CD4-positive, alpha-beta memory T cell (primary cell): ENCODE data around the gene IFNLR1. TPM values are rescaled to one million over a fixed set of nuclear protein-coding genes. Genes with fewer than 3 reads are reported as not detected.

Experiments used
- CTCF ChIA-PET: fragments of 350-600 bp; sonication (Branson Sonifier 250); formaldehyde crosslinking; loops from one replicate; lab custom pipeline; 2021; ENCODE audit warnings: inconsistent platforms; ENCODE audit not compliant: partially characterized antibody; lab: Charles Lee
- POLR2A ChIA-PET: fragments of 350-600 bp; sonication (Branson Sonifier 250); formaldehyde crosslinking; loops from one replicate; lab custom pipeline; 2021; ENCODE audit not compliant: partially characterized antibody; lab: Charles Lee
- DNase-seq, 5 donors: peaks; one replicate each; pipeline versions ENCODE4 v3.0.0 to v3.0.0-alpha.2; 2020 to 2022; ENCODE audit warnings: mixed read lengths in 1 of 5
- H3K27ac ChIP-seq: one replicate; pipeline ENCODE4 v1.7.0; 2013; ENCODE audit warnings: low read depth, low read length
- H3K27me3 ChIP-seq: 2 replicates; pipeline ENCODE4 v1.7.0; 2013; ENCODE audit warnings: mild to moderate bottlenecking, low read length, moderate library complexity; ENCODE audit not compliant: insufficient read depth
- H3K36me3 ChIP-seq: 2 replicates; pipeline ENCODE4 v1.7.0; 2013; ENCODE audit warnings: mild to moderate bottlenecking, low read length, moderate library complexity; ENCODE audit not compliant: insufficient read depth
- H3K4me1 ChIP-seq: 2 replicates; pipeline ENCODE4 v1.7.0; 2013; ENCODE audit warnings: mild to moderate bottlenecking, low read length, moderate library complexity; ENCODE audit not compliant: insufficient read depth
- H3K4me3 ChIP-seq, 2 donors: one replicate each; pipeline ENCODE4 v1.7.0; 2013; ENCODE audit warnings: low read length in 2 of 2, mild to moderate bottlenecking in 1 of 2
- H3K9me3 ChIP-seq, 2 donors: one replicate each; pipeline ENCODE4 v1.7.0; 2013; ENCODE audit warnings: low read length in 2 of 2, control low read depth in 1 of 2; ENCODE audit not compliant: control insufficient read depth in 1 of 2
- H3K27ac Mint-ChIP-seq, 7 donors: one replicate each; pipeline ENCODE4 v1.8.0; 2020 to 2021; ENCODE audit warnings: mixed read lengths in 7 of 7, mild to moderate bottlenecking in 6 of 7, inconsistent platforms in 3 of 7, moderate library complexity in 3 of 7
- H3K27me3 Mint-ChIP-seq, 2 donors: one replicate each; pipeline ENCODE4 v1.8.0; 2020 to 2021; ENCODE audit warnings: mixed read lengths in 2 of 2
- H3K36me3 Mint-ChIP-seq, 2 donors: one replicate each; pipeline ENCODE4 v1.8.0; 2020 to 2021; ENCODE audit warnings: mixed read lengths in 2 of 2, inconsistent platforms in 1 of 2, mild to moderate bottlenecking in 1 of 2
- H3K4me1 Mint-ChIP-seq, 4 donors: one replicate each; pipeline ENCODE4 v1.8.0; 2020 to 2021; ENCODE audit warnings: mixed read lengths in 4 of 4, mild to moderate bottlenecking in 1 of 4
- H3K4me3 Mint-ChIP-seq, 8 donors: one replicate each; pipeline ENCODE4 v1.8.0; 2020 to 2021; ENCODE audit warnings: mixed read lengths in 8 of 8, mild to moderate bottlenecking in 7 of 8, moderate library complexity in 6 of 8, inconsistent platforms in 3 of 8
- H3K9me3 Mint-ChIP-seq, 8 donors: one replicate each; pipeline ENCODE4 v1.8.0; 2020 to 2021; ENCODE audit warnings: mixed read lengths in 8 of 8, mild to moderate bottlenecking in 5 of 8, inconsistent platforms in 3 of 8, moderate library complexity in 1 of 8
- intact Hi-C: fragments of 100-400 bp; cut with micrococcal nuclease; formaldehyde crosslinking; loops from one replicate; pipeline ENCODE4 v1.15.1; 2023
- polyA plus RNA-seq, 2 donors: library from polyadenylated mRNA; unstranded; fragments of 300-500 nt; fragmentation: Illumina TruSeq; gene quantifications; one replicate each; pipeline ENCODE4 v1.2.3, GENCODE V29; 2021
- total RNA-seq, 2 experiments: library from RNA; stranded (reverse); gene quantifications; one replicate each; pipeline ENCODE4 v1.2.3, GENCODE V29; 2021

The IFNLR1 gene
- total and polyA plus RNA-seq, 4 experiments from 2014 or later: 0.88 to 4.5 (median 2.0) TPM

- H3K27ac ChIP-seq: no peak overlapping the region
- H3K4me1 Mint-ChIP-seq: no peaks in the 10 kb centered on the region
- ChIA-PET CTCF (no interaction called here), POLR2A (no interaction called here)
- no peaks in the 10 kb centered on the region for H3K27me3 ChIP-seq
- H3K4me3 ChIP-seq: no peak overlapping the region
- H3K4me1 ChIP-seq: no peaks in the 10 kb centered on the region
- intact Hi-C loops: no loop called here
- peaks cover 0 to 3% (median 2%) of the 10 kb centered on the region in 8 donors for H3K9me3 Mint-ChIP-seq
- H3K36me3 ChIP-seq: no peaks in the 10 kb centered on the region
- no peak overlapping the region for H3K27ac Mint-ChIP-seq
- H3K4me3 Mint-ChIP-seq: no peak overlapping the region
- DNase-seq: no peak
- H3K27me3 Mint-ChIP-seq: peaks cover 0 to 9% of the 10 kb centered on the region in 2 donors
- H3K9me3 ChIP-seq: no peaks in the 10 kb centered on the region
- H3K36me3 Mint-ChIP-seq: peaks cover 0 to 1% of the 10 kb centered on the region in 2 donors
These were observed 50.0 kb downstream of the IFNLR1 start for GRCh38 chr1:24136956-24137539.

- H3K36me3 ChIP-seq: no peaks in the 10 kb centered on the region
- H3K4me3 ChIP-seq: no peak overlapping the region
- POLR2A ChIA-PET: no interaction called here
- no peak overlapping the region for H3K27ac ChIP-seq
- H3K9me3 ChIP-seq: no peaks in the 10 kb centered on the region
- DNase-seq: no peak
- no peaks in the 10 kb centered on the region for H3K4me1 ChIP-seq
- Mint-ChIP-seq H3K4me1 (no peaks in the 10 kb centered on the region), H3K27ac (no peak overlapping the region), H3K27me3 (peaks cover 0 to 3% of the 10 kb centered on the region in 2 donors), H3K9me3 (peaks cover 0 to 23% (median 13%) of the 10 kb centered on the region in 8 donors), H3K4me3 (no peak overlapping the region), H3K36me3 (peaks cover 1 to 4% of the 10 kb centered on the region in 2 donors)
- CTCF ChIA-PET: no interaction called here
- no peaks in the 10 kb centered on the region for H3K27me3 ChIP-seq
- intact Hi-C loops: no loop called here
These were observed 52.7 kb downstream of the IFNLR1 start for GRCh38 chr1:24134376-24134775.

GRCh38 chr1:24133819-24134218, 53.3 kb downstream of the IFNLR1 start:
- Mint-ChIP-seq H3K27ac (no peak overlapping the region), H3K27me3 (peaks cover 0 to 3% of the 10 kb centered on the region in 2 donors), H3K4me3 (no peak overlapping the region), H3K9me3 (peaks cover 0 to 29% (median 14%) of the 10 kb centered on the region in 8 donors), H3K36me3 (peaks cover 1 to 4% of the 10 kb centered on the region in 2 donors), H3K4me1 (no peaks in the 10 kb centered on the region)
- Histone ChIP-seq H3K27ac (no peak overlapping the region), H3K4me3 (no peak overlapping the region), H3K27me3 (no peaks in the 10 kb centered on the region), H3K4me1 (no peaks in the 10 kb centered on the region), H3K36me3 (no peaks in the 10 kb centered on the region), H3K9me3 (no peaks in the 10 kb centered on the region)
- POLR2A ChIA-PET: no interaction called here
- CTCF ChIA-PET: interaction anchor here (1.8 kb wide), 1 partner anchor 17 kb away, joined by 6 read pairs; no protein-coding TSS in a partner anchor
- intact Hi-C loops: no loop called here
- no peak for DNase-seq

- Histone ChIP-seq H3K4me3 (no peak overlapping the region), H3K36me3 (no peaks in the 10 kb centered on the region), H3K9me3 (no peaks in the 10 kb centered on the region), H3K27me3 (no peaks in the 10 kb centered on the region), H3K27ac (no peak overlapping the region), H3K4me1 (no peaks in the 10 kb centered on the region)
- POLR2A ChIA-PET: no interaction called here
- Mint-ChIP-seq H3K4me1 (no peaks in the 10 kb centered on the region), H3K4me3 (no peak overlapping the region), H3K36me3 (peaks cover 1 to 4% of the 10 kb centered on the region in 2 donors), H3K27ac (no peak overlapping the region), H3K9me3 (peaks cover 0 to 29% (median 14%) of the 10 kb centered on the region in 8 donors), H3K27me3 (peaks cover 3% of the 10 kb centered on the region in 2 donors)
- intact Hi-C loops: no loop called here
- CTCF ChIA-PET: no interaction called here
- DNase-seq: no peak
These were observed 56.7 kb downstream of the IFNLR1 start for GRCh38 chr1:24130385-24130784.

DNA sequence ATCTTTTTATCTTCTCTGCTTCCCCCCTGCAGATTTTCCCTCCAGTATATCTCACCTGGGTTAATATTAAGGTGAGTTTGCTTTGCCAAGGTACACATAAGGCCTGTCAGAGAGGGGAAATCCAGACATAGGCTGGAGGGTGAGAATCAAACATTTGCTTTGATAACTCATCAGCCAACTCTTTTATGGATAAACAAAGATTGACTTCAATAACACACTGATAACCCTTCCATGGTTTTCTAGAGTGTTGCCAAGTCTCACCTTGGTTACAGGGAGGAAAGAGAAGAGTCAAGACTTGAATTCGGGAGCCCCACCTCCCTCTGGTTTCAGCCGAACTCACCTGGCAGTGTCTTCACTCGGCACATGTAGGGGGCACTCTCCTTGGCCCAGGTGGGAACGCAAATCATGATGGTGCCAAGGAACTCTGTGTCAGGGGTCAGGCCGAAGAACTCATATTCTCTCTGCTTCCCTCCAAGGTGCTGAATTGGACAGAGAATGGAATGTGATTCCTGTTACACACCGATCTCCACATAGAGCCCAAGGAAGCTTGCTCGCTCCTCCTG, 59.2 kb downstream of the IFNLR1 start:
- Mint-ChIP-seq H3K4me1 (no peaks in the 10 kb centered on the region), H3K27me3 (peaks cover 2 to 3% of the 10 kb centered on the region in 2 donors), H3K4me3 (no peak overlapping the region), H3K9me3 (peaks cover 0 to 28% (median 14%) of the 10 kb centered on the region in 8 donors), H3K27ac (no peak overlapping the region), H3K36me3 (peaks cover 1 to 4% of the 10 kb centered on the region in 2 donors)
- ChIA-PET POLR2A (no interaction called here), CTCF (no interaction called here)
- intact Hi-C loops: no loop called here
- Histone ChIP-seq H3K4me1 (no peaks in the 10 kb centered on the region), H3K9me3 (no peaks in the 10 kb centered on the region), H3K27me3 (no peaks in the 10 kb centered on the region), H3K27ac (no peak overlapping the region), H3K4me3 (no peak overlapping the region), H3K36me3 (no peaks in the 10 kb centered on the region)
- no peak for DNase-seq

GRCh38 chr1:24127134-24127800, 59.8 kb downstream of the IFNLR1 start:
- no peak overlapping the region for H3K27ac Mint-ChIP-seq
- POLR2A ChIA-PET: no interaction called here
- intact Hi-C loops: no loop called here

DNA sequence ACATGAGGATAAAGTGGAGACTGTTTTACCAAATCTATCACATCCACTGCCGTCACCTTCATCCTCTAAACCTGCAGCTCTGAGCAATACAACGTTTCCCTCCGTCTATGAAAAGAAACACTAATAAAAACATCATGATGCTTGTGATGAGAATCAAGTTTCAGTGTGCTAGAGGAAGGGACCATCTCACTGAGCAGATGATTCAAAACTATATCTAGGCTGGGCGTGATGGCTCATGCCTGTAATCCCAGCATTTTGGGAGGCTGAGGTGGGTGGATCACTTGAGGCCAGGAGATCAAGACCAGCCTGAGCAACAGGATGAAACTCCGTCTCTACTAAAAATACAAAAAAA, 60.4 kb downstream of the IFNLR1 start:
- no peak overlapping the region for H3K27ac ChIP-seq
- Mint-ChIP-seq H3K27me3 (peaks cover 0 to 3% of the 10 kb centered on the region in 2 donors), H3K4me3 (no peak overlapping the region), H3K27ac (no peak overlapping the region), H3K9me3 (peaks cover 0 to 25% (median 13%) of the 10 kb centered on the region in 8 donors), H3K4me1 (no peaks in the 10 kb centered on the region), H3K36me3 (peaks cover 0 to 4% of the 10 kb centered on the region in 2 donors)
- no peaks in the 10 kb centered on the region for H3K36me3 ChIP-seq
- DNase-seq: no peak
- H3K27me3 ChIP-seq: no peaks in the 10 kb centered on the region
- intact Hi-C loops: no loop called here
- no peak overlapping the region for H3K4me3 ChIP-seq
- H3K4me1 ChIP-seq: no peaks in the 10 kb centered on the region
- ChIA-PET CTCF (interaction anchor here (1.1 kb wide), 1 partner anchor 264 kb away, joined by 3 read pairs; no protein-coding TSS in a partner anchor), POLR2A (no interaction called here)
- no peaks in the 10 kb centered on the region for H3K9me3 ChIP-seq

More at GRCh38 chr1:24127134-24127800, 59.8 kb downstream of the IFNLR1 start:
- H3K36me3 ChIP-seq: no peaks in the 10 kb centered on the region
- Mint-ChIP-seq H3K36me3 (peaks cover 0 to 4% of the 10 kb centered on the region in 2 donors), H3K27me3 (peaks cover 0 to 3% of the 10 kb centered on the region in 2 donors), H3K4me1 (no peaks in the 10 kb centered on the region), H3K4me3 (peak overlapping the region in 1 of 8 donors; percentile 13), H3K9me3 (peaks cover 0 to 25% (median 14%) of the 10 kb centered on the region in 8 donors)
- no peaks in the 10 kb centered on the region for H3K4me1 ChIP-seq
- H3K4me3 ChIP-seq: no peak overlapping the region
- DNase-seq: no peak
- CTCF ChIA-PET: no interaction called here
- no peaks in the 10 kb centered on the region for H3K9me3 ChIP-seq
- H3K27me3 ChIP-seq: no peaks in the 10 kb centered on the region
- no peak overlapping the region for H3K27ac ChIP-seq
